ENCODE measurements around the gene CXorf58.

- TF ChIP-seq, protein P1, sequence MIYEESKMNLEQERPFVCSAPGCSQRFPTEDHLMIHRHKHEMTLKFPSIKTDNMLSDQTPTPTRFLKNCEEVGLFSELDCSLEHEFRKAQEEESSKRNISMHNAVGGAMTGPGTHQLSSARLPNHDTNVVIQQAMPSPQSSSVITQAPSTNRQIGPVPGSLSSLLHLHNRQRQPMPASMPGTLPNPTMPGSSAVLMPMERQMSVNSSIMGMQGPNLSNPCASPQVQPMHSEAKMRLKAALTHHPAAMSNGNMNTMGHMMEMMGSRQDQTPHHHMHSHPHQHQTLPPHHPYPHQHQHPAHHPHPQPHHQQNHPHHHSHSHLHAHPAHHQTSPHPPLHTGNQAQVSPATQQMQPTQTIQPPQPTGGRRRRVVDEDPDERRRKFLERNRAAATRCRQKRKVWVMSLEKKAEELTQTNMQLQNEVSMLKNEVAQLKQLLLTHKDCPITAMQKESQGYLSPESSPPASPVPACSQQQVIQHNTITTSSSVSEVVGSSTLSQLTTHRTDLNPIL (CRISPR knock-in tag; IDR thresholded peaks at IDR 0.05; ENCODE audit: low read depth) = no peak
- no peak for TF ChIP-seq ZNF70 (CRISPR knock-in tag; IDR thresholded peaks at IDR 0.05)
- TF ChIP-seq, protein P2, sequence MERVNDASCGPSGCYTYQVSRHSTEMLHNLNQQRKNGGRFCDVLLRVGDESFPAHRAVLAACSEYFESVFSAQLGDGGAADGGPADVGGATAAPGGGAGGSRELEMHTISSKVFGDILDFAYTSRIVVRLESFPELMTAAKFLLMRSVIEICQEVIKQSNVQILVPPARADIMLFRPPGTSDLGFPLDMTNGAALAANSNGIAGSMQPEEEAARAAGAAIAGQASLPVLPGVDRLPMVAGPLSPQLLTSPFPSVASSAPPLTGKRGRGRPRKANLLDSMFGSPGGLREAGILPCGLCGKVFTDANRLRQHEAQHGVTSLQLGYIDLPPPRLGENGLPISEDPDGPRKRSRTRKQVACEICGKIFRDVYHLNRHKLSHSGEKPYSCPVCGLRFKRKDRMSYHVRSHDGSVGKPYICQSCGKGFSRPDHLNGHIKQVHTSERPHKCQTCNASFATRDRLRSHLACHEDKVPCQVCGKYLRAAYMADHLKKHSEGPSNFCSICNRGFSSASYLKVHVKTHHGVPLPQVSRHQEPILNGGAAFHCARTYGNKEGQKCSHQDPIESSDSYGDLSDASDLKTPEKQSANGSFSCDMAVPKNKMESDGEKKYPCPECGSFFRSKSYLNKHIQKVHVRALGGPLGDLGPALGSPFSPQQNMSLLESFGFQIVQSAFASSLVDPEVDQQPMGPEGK (CRISPR knock-in tag; IDR thresholded peaks at IDR 0.05; ENCODE audit: borderline replicate concordance) = no peak
- TF ChIP-seq, protein P3, sequence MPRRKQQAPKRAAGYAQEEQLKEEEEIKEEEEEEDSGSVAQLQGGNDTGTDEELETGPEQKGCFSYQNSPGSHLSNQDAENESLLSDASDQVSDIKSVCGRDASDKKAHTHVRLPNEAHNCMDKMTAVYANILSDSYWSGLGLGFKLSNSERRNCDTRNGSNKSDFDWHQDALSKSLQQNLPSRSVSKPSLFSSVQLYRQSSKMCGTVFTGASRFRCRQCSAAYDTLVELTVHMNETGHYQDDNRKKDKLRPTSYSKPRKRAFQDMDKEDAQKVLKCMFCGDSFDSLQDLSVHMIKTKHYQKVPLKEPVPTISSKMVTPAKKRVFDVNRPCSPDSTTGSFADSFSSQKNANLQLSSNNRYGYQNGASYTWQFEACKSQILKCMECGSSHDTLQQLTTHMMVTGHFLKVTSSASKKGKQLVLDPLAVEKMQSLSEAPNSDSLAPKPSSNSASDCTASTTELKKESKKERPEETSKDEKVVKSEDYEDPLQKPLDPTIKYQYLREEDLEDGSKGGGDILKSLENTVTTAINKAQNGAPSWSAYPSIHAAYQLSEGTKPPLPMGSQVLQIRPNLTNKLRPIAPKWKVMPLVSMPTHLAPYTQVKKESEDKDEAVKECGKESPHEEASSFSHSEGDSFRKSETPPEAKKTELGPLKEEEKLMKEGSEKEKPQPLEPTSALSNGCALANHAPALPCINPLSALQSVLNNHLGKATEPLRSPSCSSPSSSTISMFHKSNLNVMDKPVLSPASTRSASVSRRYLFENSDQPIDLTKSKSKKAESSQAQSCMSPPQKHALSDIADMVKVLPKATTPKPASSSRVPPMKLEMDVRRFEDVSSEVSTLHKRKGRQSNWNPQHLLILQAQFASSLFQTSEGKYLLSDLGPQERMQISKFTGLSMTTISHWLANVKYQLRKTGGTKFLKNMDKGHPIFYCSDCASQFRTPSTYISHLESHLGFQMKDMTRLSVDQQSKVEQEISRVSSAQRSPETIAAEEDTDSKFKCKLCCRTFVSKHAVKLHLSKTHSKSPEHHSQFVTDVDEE (CRISPR knock-in tag; IDR thresholded peaks at IDR 0.05) = no peak
- no peak for TF ChIP-seq GLIS3 (CRISPR knock-in tag; IDR thresholded peaks at IDR 0.05)
- no peak for TF ChIP-seq ARNTL (CRISPR knock-in tag; IDR thresholded peaks at IDR 0.05; ENCODE audit: borderline replicate concordance, low read depth)
- no peak for TF ChIP-seq ZFP30 (CRISPR knock-in tag; IDR thresholded peaks at IDR 0.05)
- TF ChIP-seq PPARA (CRISPR knock-in tag; IDR thresholded peaks at IDR 0.05; ENCODE audit: borderline replicate concordance) = no peak
- TF ChIP-seq POU6F1 (CRISPR knock-in tag; IDR thresholded peaks at IDR 0.05; ENCODE audit: borderline replicate concordance, low read depth) = no peak
- TF ChIP-seq TOX (CRISPR knock-in tag; IDR thresholded peaks at IDR 0.05; ENCODE audit: borderline replicate concordance) = no peak
- TF ChIP-seq ZC3H10 (CRISPR knock-in tag; IDR thresholded peaks at IDR 0.05) = no peak
Observed at GRCh38 chrX:23904096-23904495, 3.7 kb upstream of the CXorf58 start.
